ENCODE measurements around the gene POU6F2.

DNA sequence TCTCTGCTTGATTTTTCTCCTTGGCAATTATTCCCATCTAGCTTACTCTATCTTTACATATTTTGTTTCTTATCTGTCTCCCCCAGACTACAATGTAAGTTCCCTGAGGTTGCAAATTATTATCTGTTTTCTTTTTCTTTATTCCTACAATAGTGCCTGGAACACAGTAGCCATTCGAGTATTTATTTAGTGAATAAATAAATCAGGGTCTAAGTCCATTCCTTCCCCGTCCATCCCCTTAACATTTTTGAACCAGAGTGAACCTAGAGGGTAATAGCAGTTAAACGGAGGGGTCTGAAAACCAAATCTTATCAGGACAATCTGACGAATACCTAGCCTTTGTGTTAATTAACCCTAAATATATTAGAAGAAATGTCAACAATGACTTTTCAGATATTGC lies 335.7 kb downstream of the POU6F2 start:
- TF ChIP-seq EP300 (IDR thresholded peaks at IDR 0.05; ENCODE audit: low read depth) (no peak), POLR2A (IDR thresholded peaks at IDR 0.05) (no peak), POLR2AphosphoS5 (IDR thresholded peaks at IDR 0.05) (no peak)
- TF ChIP-seq, protein P1, sequence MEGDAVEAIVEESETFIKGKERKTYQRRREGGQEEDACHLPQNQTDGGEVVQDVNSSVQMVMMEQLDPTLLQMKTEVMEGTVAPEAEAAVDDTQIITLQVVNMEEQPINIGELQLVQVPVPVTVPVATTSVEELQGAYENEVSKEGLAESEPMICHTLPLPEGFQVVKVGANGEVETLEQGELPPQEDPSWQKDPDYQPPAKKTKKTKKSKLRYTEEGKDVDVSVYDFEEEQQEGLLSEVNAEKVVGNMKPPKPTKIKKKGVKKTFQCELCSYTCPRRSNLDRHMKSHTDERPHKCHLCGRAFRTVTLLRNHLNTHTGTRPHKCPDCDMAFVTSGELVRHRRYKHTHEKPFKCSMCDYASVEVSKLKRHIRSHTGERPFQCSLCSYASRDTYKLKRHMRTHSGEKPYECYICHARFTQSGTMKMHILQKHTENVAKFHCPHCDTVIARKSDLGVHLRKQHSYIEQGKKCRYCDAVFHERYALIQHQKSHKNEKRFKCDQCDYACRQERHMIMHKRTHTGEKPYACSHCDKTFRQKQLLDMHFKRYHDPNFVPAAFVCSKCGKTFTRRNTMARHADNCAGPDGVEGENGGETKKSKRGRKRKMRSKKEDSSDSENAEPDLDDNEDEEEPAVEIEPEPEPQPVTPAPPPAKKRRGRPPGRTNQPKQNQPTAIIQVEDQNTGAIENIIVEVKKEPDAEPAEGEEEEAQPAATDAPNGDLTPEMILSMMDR (IDR thresholded peaks at IDR 0.05), result no peak

All from transverse colon (tissue), 4 donors.